Gastrocnemius medialis (tissue), 4 donors: Measurements from ENCODE around the gene SUGP2.

Experiments
- CTCF ChIP-seq, 5 experiments: fragments of 450-650 bp in 3 of 5; fragments of 200-600 bp in 2 of 5; sonication (generic) in 2 of 5; IDR thresholded peaks in 4 of 5; conservative IDR thresholded peaks in 1 of 5; 1 replicate in 4 of 5; 2 replicates in 1 of 5; pipeline ENCODE4 v1.5.1; 2016 to 2019; ENCODE audit warnings: antibody characterized with exemption in 5 of 5, mild to moderate bottlenecking in 3 of 5, moderate library complexity in 3 of 5
- POLR2A ChIP-seq, 2 donors: fragments of 450-650 bp; IDR thresholded peaks; one replicate each; pipeline ENCODE4 v1.6.1; 2017; ENCODE audit warnings: antibody characterized with exemption in 2 of 2, mild to moderate bottlenecking in 2 of 2, moderate library complexity in 2 of 2

- TF ChIP-seq CTCF (IDR thresholded peaks at IDR 0.05 in 4 of 5, conservative IDR thresholded peaks at IDR 0.05 in 1 of 5) (no peak), POLR2A (IDR thresholded peaks at IDR 0.05) (no peak)
Measured at GRCh38 chr19:19055701-19056100, 22.4 kb upstream of the SUGP2 start.
